Uterus (tissue), 4 donors: ENCODE data around the gene FLT1. TPM values are rescaled to one million over a fixed set of nuclear protein-coding genes. Genes with fewer than 3 reads are reported as not detected.

Experiments used
- DNase-seq, 2 donors: peaks; one replicate each; pipeline ENCODE4 v3.0.0-alpha.2; 2019 to 2020
- H3K27ac ChIP-seq, 2 donors: fragments of 200-600 bp; sonication (generic); 1 replicate in 1 of 2; 2 replicates in 1 of 2; pipeline ENCODE4 v1.5.1; 2016 to 2018
- H3K27me3 ChIP-seq, 2 donors: fragments of 200-600 bp; sonication (generic); one replicate each; pipeline ENCODE4 v1.5.1; 2018 to 2019; ENCODE audit warnings: control low read depth in 1 of 2
- H3K36me3 ChIP-seq, 2 donors: fragments of 200-600 bp; sonication (generic); one replicate each; pipeline ENCODE4 v1.5.1; 2019; ENCODE audit warnings: control low read depth in 1 of 2
- H3K4me1 ChIP-seq, 2 donors: fragments of 200-600 bp; sonication (generic); one replicate each; pipeline ENCODE4 v1.5.1; 2018 to 2019; ENCODE audit warnings: control low read depth in 1 of 2
- H3K4me3 ChIP-seq, 2 donors: fragments of 200-600 bp; sonication (generic); 1 replicate in 1 of 2; 2 replicates in 1 of 2; pipeline ENCODE4 v1.5.1; 2018 to 2019; ENCODE audit warnings: mild to moderate bottlenecking in 1 of 2
- H3K9me3 ChIP-seq, 2 donors: fragments of 200-600 bp; sonication (generic); one replicate each; pipeline ENCODE4 v1.5.1; 2019; ENCODE audit warnings: control low read depth in 1 of 2
- POLR2A ChIP-seq, 2 donors: fragments of 450-650 bp; IDR thresholded peaks; one replicate each; pipeline ENCODE4 v1.6.1; 2016; ENCODE audit warnings: antibody characterized with exemption in 2 of 2, mild to moderate bottlenecking in 1 of 2, moderate library complexity in 1 of 2
- intact Hi-C: fragments of 100-400 bp; cut with DNase I; formaldehyde crosslinking; loops from one replicate; pipeline ENCODE4 v1.15.1; 2023; ENCODE audit warnings: low total_unique reads
- total RNA-seq, 4 donors: library from RNA; depleted of rRNA in 3 of 4; stranded (reverse); fragments of >200 nt in 3 of 4; gene quantifications; one replicate each; pipeline versions ENCODE4 v1.1.0 to v1.2.4, GENCODE V29; 2014 to 2023
- TF ChIP-seq, protein P1 (sequence below), 4 experiments: fragments of 200-600 bp in 2 of 4; fragments of 450-650 bp in 2 of 4; sonication (generic) in 2 of 4; IDR thresholded peaks; one replicate each; pipeline ENCODE4 v1.5.1; 2016 to 2019; ENCODE audit warnings: antibody characterized with exemption in 4 of 4, mild to moderate bottlenecking in 2 of 4, moderate library complexity in 1 of 4
- donor health status: DM: yes; HTN: yes; CAD: no.

Gene FLT1, protein sequence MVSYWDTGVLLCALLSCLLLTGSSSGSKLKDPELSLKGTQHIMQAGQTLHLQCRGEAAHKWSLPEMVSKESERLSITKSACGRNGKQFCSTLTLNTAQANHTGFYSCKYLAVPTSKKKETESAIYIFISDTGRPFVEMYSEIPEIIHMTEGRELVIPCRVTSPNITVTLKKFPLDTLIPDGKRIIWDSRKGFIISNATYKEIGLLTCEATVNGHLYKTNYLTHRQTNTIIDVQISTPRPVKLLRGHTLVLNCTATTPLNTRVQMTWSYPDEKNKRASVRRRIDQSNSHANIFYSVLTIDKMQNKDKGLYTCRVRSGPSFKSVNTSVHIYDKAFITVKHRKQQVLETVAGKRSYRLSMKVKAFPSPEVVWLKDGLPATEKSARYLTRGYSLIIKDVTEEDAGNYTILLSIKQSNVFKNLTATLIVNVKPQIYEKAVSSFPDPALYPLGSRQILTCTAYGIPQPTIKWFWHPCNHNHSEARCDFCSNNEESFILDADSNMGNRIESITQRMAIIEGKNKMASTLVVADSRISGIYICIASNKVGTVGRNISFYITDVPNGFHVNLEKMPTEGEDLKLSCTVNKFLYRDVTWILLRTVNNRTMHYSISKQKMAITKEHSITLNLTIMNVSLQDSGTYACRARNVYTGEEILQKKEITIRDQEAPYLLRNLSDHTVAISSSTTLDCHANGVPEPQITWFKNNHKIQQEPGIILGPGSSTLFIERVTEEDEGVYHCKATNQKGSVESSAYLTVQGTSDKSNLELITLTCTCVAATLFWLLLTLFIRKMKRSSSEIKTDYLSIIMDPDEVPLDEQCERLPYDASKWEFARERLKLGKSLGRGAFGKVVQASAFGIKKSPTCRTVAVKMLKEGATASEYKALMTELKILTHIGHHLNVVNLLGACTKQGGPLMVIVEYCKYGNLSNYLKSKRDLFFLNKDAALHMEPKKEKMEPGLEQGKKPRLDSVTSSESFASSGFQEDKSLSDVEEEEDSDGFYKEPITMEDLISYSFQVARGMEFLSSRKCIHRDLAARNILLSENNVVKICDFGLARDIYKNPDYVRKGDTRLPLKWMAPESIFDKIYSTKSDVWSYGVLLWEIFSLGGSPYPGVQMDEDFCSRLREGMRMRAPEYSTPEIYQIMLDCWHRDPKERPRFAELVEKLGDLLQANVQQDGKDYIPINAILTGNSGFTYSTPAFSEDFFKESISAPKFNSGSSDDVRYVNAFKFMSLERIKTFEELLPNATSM (N-terminal part only)
- 10 to 100 TPM; 53.2 to 95.3 (median 62.0) TPM for total RNA-seq

DNA sequence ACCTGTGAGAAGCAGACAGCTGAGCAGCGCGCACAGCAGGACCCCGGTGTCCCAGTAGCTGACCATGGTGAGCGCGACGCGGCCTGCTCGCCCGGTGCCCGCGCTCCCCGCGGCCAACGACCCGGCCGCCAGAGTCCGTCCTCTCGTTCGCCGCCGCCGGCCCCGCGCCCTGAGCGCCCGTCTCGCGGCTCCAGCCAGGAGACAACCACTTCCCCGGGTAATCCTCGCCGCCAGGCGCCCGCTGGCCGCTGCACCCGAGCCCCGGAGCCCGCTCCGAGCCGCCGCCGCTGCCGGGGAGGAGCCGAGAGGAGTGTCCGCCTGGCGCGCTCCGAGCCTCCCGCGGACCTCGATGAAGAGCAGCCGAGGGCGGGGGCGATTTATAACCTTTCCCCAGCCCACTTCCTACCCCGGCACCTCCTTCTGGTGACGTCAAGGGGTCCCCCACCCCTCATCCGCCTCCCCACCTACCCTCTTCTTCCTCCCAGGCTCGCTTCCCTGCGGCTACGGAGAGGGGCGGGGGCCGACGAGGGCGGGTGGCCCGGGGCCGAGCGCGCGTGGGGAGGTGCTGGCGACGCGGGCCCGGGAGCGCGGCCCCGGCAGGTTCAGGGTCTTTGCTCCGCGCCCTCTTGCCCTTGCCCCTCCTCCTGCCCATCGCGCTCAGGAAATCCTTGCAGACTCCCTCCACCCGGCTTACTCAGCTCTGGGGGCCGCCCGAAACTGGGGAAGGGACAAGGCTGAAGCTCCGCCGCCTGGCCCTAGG, at the start of gene FLT1:
Gene FLT1, minus strand, starts transcription at position 351 of the 760 bp plus-strand sequence. Its CDS starts 285 bp downstream, at position 66.
- Histone ChIP-seq H3K9me3 (no peaks in the 10 kb centered on the region), H3K27ac (peak within 1 kb of the TSS; percentile 65 to 78), H3K36me3 (no peaks in the 10 kb centered on the region), H3K4me3 (peak within 1 kb of the TSS; percentile 18 to 20), H3K4me1 (peaks cover 0 to 16% of the 10 kb centered on the region in 2 donors), H3K27me3 (peaks cover 3 to 44% of the 10 kb centered on the region in 2 donors)
- intact Hi-C loops, result no loop called here
- peak; percentile 26 to 63 for DNase-seq
- peak; percentile 59 to 64 for TF ChIP-seq POLR2A (IDR thresholded peaks at IDR 0.05)
- TF ChIP-seq, protein P1, sequence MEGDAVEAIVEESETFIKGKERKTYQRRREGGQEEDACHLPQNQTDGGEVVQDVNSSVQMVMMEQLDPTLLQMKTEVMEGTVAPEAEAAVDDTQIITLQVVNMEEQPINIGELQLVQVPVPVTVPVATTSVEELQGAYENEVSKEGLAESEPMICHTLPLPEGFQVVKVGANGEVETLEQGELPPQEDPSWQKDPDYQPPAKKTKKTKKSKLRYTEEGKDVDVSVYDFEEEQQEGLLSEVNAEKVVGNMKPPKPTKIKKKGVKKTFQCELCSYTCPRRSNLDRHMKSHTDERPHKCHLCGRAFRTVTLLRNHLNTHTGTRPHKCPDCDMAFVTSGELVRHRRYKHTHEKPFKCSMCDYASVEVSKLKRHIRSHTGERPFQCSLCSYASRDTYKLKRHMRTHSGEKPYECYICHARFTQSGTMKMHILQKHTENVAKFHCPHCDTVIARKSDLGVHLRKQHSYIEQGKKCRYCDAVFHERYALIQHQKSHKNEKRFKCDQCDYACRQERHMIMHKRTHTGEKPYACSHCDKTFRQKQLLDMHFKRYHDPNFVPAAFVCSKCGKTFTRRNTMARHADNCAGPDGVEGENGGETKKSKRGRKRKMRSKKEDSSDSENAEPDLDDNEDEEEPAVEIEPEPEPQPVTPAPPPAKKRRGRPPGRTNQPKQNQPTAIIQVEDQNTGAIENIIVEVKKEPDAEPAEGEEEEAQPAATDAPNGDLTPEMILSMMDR (IDR thresholded peaks at IDR 0.05), result no peak

DNA sequence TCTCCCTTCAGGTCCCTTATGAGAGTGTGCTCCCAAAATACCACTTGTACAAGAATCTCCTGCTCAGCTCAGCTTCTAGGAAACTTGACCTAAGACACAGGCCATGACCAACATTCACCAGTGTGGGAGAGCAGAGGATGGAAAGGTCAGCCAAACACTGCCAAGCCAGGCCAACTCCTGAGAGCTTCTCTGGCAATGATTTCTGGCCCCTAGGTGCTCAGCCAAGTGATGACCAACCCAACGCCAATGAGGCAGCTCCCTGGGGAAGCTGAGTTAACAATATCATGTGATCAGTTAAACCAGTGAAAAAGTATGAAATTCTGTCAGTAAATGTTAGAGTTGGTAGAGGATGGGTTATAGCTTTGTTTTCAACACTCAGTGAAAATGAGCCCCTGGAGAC, 49.1 kb upstream of the FLT1 start:
- TF ChIP-seq, protein P1 (IDR thresholded peaks at IDR 0.05), result no peak
- TF ChIP-seq POLR2A (IDR thresholded peaks at IDR 0.05), result no peak
- H3K27me3 ChIP-seq, result no peaks in the 10 kb centered on the region
- intact Hi-C loops, result no loop called here
- DNase-seq, result no peak
- no peaks in the 10 kb centered on the region for H3K36me3 ChIP-seq
- H3K4me3 ChIP-seq, result no peak overlapping the region
- H3K9me3 ChIP-seq, result no peaks in the 10 kb centered on the region
- H3K4me1 ChIP-seq, result no peaks in the 10 kb centered on the region
- H3K27ac ChIP-seq, result no peak overlapping the region

- intact Hi-C loops, result no loop called here
- no peaks in the 10 kb centered on the region for H3K36me3 ChIP-seq
- no peaks in the 10 kb centered on the region for H3K9me3 ChIP-seq
- H3K27me3 ChIP-seq, result no peaks in the 10 kb centered on the region
- no peak overlapping the region for H3K27ac ChIP-seq
- TF ChIP-seq, protein P1 (IDR thresholded peaks at IDR 0.05), result no peak
- no peak for TF ChIP-seq POLR2A (IDR thresholded peaks at IDR 0.05)
- no peak overlapping the region for H3K4me3 ChIP-seq
- DNase-seq, result no peak
- H3K4me1 ChIP-seq, result no peaks in the 10 kb centered on the region
These were observed 47.9 kb upstream of the FLT1 start for GRCh38 chr13:28542804-28543203.

GRCh38 chr13:28541966-28542365, 47.0 kb upstream of the FLT1 start:
- TF ChIP-seq POLR2A (IDR thresholded peaks at IDR 0.05), result no peak
- TF ChIP-seq, protein P1 (IDR thresholded peaks at IDR 0.05), result no peak
- no peaks in the 10 kb centered on the region for H3K27me3 ChIP-seq
- H3K36me3 ChIP-seq, result no peaks in the 10 kb centered on the region
- intact Hi-C loops, result no loop called here
- no peaks in the 10 kb centered on the region for H3K9me3 ChIP-seq
- no peaks in the 10 kb centered on the region for H3K4me1 ChIP-seq
- no peak overlapping the region for H3K27ac ChIP-seq
- H3K4me3 ChIP-seq, result no peak overlapping the region
- DNase-seq, result no peak
